ENCODE measurements around the gene FAM20A.
A peak's percentile ranks its signal among the peaks of the same experiment; 100 is the strongest.
"Not testable (repeated sequence)": the region's sequence is repeated elsewhere in the genome, so short reads cannot be mapped to it uniquely, and the experiment has no call there.

Gene FAM20A

DNA sequence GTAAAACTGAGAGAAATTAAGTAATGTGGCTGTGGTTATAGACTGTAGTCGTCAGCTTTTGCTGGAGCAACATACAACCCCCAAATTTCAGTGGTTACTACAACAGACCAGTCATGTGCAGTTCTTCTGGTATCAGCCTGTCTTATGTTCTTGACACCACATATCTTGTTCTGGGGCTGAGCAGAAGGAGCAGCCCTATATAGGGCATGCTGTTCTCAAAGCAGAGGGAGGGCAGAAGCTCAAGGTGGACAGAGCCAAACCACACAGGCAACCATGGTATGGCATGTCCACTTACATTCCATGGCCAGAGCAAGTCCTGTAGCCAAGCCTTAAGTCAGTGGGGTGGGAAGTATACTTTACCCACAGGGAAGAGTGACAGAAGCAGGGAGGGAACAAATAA, 81.3 kb downstream of the FAM20A start:
- no peak for DNase-seq (ENCODE audit: low spot score)

DNA sequence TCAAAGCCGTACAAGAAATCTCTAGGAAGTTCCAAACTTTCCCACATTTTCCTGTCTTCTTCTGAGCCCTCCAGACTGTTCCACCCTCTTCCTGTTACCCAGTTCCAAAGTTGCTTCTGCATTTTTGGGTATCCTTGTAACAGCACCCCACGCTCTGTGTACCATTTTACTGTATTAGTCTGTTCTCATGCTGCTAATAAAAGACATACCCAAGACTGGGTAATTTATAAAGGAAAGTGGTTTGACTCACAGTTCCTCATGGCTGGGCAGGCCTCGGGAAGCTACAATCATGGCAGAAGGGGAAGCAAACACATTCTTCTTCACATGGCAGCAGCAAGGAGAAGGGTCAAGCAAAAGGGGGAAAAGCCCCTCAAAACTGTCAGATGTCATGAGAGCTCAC, 82.1 kb downstream of the FAM20A start:
- DNase-seq (ENCODE audit: low spot score): not testable (repeated sequence)

DNA sequence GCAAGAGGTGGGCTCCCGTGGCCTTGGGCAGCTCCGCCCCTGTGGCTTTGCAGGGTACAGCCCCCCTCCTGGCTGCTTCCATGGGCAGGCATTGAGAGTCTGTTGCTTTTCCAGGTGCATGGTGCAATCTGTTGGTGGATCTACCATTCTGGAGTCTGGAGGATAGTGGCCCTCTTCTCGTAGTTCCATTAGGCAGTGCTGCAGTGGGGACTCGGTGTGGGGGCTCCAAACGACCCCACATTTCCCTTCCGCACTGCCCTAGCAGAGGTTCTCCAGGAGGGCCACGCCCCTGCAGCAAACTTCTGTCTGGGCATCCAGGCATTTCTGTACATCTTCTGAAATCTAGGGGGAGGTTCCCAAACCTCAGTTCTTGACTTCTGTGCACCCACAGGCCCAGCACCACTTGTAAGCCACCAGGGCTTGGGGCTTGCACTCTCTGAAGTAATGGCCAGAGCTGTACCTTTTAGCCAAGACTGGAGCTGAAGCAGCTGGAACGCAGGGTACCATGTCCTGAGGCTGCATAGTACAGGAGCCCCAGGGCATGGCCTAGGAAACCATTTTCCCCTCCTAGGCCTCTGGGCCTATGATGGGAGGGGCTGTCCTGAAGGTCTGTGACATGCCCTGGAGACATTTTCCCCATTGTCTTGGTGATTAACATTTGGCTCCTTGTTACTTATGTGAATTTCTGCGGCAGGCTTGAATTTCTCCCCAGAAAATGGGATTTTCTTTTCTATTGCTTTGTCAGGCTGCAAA, 82.9 kb downstream of the FAM20A start:
- DNase-seq (ENCODE audit: low spot score): no peak

DNA sequence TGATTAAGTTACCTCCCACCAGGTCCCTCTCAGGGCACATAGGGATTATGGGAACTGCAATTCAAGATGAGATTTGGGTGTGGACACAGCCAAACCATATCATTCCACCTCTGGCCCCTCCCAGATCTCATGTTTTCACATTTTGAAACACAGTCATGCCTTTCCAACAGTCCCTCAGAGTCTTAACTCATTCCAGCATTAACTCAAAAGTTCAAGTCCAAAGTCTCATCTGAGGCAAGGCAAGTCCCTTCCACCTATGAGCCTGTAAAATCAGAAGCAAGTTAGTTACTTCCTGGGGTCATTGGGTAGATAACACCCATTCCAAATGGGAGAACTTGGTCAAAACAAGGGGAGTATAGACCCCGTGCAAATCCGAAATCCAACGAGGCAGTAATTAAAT, 83.6 kb downstream of the FAM20A start:
- DNase-seq (ENCODE audit: low spot score): not testable (repeated sequence)

DNA sequence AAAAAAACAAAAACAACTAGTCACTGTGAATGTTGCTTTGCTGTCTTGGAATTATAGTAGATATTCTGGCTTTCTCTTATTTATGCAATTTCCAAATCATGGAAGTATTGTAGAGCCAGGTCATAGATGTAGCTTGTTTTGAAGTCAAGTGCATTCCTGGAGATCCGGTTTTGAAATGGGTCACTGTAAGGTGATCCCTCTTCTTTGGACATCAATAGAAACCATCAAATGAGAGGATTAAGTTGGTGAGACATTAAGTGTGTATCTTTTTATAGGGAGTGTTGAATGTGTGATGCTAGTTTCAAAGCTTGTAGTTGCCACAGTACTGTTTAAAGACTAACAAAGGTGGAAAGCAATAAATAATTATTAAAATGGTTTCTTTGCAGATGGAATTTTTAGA, 84.4 kb downstream of the FAM20A start:
- DNase-seq (ENCODE audit: low spot score): no peak

DNA sequence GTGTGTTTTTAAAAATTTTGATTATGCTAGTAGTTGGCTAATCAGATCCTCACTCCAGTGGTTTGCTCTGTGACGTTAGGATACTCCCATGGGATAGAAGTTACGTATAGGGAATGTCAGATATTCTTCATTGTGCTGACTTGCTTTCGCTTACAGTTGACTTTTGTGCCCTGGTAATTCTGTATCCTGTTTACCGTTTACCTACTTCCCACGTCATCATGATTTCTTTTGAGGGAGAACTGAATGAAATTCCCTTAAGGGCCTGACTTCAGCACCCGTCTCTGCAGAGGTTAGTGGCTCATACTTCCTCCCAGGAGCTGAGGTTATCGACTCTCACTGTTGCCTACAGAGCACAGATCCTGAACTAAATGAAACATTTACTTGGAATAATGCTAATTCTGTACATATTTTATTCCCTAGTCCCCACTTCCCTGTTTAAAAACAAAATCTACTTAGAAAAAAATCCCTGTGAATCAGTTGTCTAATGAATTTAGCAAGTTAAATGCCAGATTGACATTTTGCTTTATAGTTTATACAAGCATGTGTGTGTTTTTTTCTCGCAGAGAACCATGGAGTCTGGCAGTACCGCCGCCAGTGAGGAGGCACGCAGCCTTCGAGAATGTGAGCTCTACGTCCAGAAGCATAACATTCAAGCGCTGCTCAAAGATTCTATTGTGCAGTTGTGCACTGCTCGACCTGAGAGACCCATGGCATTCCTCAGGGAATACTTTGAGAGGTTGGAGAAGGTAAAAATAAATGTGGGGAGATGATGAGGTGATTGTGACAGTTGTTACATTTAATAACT, 86.1 kb downstream of the FAM20A start:
- DNase-seq (ENCODE audit: low spot score): no peak

DNA sequence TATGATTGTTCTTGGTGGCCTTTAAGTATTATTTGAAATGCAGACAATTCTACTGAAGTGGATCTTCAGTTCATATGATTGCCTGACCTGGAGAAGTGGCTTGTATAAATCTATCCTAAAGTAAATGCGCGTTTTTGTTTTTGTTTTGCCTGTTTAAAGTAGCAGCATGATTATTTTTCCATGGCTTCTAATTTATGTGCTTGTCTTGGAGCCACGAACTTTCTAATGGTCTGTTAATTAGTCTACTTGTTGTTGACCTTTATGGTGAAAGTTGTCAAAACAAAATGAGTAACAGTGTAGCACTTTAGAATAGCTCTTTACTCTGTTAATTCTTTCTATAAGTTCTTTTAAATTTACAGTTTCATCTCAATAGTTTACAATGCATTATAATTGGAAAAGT, 87.2 kb downstream of the FAM20A start:
- DNase-seq (ENCODE audit: low spot score): no peak

DNA sequence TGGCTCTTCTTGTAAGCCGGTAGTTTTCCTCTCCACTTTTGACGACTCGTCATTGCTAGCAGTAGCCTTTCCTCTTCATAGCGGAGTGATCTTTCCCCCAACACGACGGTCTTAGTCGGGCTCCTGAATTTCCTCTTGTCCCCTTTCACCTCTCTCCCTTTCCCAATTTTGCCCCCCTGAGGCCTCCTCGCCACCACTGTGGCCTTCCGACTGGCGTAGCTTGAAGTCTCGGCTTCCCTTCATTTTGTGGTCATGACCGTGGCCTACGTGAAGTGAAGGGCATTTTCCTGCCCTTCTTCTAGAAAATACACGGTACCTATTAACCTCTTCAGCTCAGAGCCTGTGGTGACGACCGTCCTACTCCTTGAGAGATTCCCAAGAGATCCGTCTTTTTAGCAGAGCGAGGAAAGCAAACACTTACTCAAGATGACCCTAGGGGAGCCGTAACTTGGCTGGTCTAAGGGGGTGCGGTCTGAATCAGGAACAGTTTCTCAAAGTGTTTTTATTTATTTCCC, 88.2 kb downstream of the FAM20A start:
- DNase-seq (ENCODE audit: low spot score): peak; percentile 12

DNA sequence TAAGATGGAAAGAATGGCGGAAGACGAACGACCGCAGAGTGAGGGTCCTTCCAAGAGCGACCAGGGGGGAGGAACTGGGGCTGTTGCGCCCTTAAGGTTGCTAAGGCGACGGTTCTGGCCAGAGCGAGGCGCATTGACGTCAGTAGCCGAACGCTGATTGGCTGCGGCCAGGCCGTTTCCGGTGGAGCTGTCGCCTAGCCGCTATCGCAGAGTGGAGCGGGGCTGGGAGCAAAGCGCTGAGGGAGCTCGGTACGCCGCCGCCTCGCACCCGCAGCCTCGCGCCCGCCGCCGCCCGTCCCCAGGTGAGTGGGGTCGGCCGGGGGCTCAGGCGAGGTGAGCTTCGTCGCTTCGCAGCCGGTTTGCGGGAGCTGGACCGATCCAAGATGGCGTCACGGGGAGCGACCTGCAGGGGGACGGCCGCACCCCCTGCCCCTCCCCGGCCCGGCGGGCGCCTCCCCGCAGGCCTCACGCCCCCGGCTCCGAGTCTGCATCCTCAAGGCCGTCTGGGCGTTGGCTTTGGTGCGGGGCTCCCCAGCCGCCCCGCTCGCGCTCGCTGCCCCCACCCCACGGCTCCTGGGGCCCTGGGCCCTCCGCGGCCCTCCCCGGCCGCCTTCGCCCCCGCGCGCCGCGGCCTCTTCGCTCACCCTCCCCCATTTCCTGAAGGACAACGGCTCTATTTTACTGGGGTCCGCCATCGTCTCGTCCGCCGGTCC, 88.8 kb downstream of the FAM20A start, which contains the start of gene PRKAR1A:
Gene PRKAR1A (plus strand): TSS at position 184 of the 713 bp plus-strand sequence. CDS start 2,970 bp downstream, outside the sequence.
- peak; percentile 92 for DNase-seq (ENCODE audit: low spot score)

DNA sequence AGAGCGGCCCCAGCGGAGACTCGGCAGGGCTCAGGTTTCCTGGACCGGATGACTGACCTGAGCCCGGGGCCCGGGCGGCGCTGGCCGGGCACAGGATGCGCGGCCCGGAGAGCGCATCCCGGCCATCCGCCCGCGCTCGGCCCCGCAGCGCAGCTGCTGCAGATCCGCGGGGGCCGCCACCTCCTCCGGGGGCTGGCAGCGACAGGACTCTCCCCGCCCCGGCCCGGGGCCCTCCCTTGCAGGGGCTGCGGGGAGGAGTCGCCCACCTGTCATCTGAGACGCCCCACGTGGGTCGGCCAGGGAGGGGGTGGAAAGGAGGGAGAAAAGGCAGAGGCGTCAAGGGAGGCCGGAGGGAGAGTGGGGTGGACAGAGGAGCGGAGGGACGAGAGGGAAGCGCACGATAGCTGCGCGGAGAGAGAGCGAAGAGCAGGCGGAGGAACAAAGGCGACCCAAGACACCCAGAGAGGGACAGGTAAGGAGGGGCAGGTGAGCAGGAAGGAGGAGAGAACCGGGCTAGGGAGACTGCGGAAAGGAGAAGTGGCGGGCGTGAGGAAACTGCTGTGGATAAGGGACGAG, 89.4 kb downstream of the FAM20A start:
- peak; percentile 48 for DNase-seq (ENCODE audit: low spot score)

DNA sequence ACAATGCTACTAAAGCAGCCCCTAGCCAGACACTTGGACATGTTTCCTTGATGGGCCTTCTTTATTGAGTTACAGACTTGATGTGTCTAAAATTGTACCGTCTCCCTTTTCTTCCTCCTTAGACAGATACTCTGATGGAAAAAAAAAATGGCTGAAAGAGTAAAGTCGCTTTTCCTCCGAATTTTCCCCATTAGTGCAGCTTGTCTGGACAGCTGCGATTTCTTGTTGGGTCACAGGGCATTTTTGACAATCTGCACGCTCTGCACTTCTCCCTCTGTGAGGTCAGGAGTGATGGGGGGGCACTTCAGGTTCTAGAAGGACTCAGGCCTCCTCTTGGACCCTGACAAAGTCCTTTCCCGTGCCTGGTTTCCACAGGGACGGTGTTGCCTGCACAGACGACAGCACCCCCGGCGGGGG, 89.9 kb downstream of the FAM20A start:
- no peak for DNase-seq (ENCODE audit: low spot score)

DNA sequence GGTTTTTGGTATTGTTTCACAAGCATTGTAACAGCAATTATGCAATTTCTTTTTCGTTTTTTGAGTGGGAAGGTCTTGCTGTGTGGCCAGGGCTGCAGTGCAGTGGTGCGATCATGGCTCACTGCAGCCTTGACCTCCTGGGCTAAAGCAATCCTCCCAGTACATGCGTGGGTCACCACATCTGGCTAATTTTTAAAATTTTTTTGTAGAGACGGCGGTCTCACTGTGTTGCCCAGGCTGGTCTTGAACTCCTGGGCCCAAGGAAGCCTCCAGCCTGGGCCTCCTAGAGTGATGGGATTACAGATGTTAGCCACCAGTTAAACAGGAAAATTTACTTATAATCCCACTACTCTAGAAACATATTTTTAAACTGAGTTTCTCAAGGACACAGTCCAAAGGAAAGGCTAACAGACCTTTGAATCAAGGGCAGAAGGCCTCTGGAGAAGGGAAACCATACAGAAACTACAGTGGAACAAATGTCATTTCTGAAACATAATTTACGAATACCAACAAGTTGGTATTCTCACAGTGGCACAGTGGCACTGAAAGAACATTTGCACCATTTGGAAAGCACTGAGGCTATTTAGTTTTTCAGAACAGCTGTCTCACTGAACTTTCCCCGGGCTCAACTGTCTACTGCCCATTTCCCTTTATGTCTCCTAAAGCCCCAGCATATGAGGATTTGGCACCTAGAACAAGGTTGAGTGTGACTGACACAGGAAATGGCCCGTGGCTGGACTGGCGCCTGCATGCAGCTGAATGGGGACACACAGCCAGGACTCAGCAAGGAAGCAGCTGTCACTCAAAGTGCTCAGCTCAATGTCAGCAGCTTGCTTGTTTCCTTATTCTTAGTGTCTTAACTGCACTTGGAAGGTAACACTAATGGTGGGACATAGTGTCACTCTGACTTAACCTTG, 91.8 kb downstream of the FAM20A start:
- no peak for DNase-seq (ENCODE audit: low spot score)

DNA sequence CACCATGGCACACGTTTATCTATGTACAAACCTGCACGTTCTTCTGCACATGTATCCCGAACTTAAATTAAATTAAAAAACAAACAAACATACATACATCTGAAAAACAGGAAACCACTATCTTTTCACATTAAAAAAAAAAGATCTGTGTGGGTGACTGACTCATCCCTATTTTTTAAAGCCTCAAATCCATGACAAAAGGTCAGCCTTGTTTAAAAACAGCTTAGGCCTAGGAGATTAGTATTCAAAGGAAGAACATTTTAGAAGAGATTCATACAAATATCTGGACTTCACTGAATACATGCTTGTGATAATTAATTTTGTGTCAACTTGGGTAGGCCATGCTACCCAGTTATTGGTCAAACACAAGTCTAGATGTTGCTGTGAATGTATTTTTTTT, 93.6 kb downstream of the FAM20A start:
- DNase-seq (ENCODE audit: low spot score): no peak

DNA sequence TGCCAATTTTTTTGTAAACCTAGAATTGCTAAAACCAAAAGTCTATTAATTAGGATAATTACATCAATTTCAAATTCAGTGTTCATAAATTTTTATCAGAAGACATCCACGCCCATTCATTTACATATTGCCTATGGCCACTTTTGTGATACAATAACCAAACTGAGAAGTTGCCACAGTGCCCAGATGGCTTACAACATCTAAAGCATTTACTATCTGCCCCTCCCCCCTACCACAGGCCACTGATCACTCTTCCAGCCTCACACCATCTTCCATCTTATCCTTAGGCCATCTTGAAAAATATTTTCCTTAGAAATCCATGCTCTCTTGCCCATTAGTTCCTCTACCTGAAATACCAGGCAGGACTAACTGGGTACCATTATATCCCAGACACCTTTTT, 95.2 kb downstream of the FAM20A start:
- DNase-seq (ENCODE audit: low spot score): no peak

DNA sequence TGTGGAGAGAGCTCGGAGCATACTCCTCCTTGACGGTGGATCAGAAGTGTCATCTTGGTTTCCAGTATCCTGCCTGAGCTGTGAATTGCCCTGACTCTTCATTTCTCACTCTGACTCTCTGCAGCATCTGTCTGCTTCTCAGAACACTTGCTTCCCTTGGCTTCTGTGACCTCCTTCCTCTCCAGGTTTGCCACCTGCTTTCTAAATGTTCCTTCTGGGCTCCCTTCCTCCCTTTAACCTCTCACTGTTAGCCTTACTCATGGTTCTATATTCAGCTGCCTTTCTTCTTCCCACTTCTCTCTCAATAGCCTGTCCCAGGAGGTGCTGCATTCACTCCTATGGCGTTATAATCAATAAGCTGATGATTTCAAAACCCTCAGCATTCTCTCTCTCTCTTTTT, 100.1 kb downstream of the FAM20A start:
- no peak for DNase-seq (ENCODE audit: low spot score)

DNA sequence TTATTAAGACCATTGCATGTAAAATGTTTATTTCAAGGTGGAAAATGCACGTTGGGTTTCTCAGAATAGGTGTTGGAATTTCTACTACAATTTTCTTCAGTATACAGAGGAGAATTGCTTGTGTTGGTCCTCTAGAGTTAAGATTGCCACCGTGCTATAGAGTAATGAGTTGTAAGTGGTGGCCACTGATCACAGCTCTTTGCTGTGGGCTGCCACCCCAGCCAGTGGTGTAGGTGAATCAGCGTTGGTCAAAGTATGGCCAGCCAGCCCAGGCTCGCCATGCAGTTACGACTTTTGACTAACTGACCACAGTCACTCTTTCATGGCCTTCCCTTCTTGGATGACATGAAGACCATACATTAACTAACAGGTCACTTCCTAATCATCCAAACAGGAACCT, 101.6 kb downstream of the FAM20A start:
- DNase-seq (ENCODE audit: low spot score): no peak

DNA sequence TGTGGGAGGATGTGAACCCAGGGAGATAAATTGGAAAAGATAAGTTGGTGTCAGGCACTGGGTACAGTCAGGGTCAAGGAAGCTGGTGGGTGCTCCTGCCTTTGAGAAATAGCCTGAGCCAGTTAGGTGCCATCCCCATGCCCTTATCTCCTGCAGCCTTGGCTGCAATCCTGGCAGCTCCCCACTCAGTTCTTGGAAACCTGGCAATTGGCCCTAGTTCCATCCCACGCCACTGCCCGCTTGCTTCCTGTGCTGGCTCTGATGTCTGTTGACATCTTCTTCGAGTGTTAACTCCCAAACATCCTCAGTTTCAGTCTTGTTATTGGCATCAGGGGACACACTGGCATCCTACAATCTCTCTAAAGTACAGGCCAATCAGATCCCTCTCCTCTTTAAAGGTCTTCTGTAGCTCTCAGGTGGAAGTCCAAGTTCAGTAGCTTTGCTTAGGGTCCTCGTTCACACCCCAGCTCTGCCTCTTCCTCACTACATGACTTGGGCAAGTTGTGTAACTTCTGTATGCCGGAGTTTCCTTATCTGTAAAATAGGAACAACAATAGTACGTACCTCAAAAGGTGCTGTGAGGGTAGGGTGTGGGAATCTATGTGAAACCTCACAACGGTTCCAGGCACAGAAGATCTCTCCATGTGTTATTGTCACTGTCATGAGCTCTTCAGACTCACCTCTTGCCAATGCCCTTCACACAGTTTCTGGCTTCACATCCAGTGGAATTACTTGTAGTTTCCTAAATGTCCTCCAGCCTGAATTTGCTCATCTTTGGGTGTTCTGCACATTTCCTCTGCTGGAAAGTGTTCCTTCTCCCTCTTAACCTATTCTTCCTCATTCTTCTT, 102.5 kb downstream of the FAM20A start:
- DNase-seq (ENCODE audit: low spot score): no peak

DNA sequence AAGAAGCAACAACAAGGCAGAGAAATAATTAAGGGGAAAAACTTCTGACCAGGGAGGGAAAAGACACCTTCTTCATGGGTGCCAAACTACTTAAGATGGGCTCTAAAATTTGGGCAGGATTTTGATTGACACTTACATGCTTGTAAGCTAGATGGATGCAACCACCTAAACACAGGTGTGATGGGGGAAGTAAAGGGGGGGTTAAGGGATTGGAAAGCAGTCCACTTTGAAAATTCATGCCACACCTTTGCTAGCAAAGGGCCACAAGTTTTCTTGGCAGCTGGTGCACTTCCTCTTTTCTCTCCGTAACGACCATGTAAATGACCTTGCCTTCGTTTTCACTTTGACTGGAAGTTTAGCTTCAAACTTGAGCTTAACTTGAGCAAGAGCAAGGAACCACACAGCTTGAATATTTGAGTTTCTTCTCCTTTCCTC, 103.3 kb downstream of the FAM20A start:
- no peak for DNase-seq (ENCODE audit: low spot score)

DNA sequence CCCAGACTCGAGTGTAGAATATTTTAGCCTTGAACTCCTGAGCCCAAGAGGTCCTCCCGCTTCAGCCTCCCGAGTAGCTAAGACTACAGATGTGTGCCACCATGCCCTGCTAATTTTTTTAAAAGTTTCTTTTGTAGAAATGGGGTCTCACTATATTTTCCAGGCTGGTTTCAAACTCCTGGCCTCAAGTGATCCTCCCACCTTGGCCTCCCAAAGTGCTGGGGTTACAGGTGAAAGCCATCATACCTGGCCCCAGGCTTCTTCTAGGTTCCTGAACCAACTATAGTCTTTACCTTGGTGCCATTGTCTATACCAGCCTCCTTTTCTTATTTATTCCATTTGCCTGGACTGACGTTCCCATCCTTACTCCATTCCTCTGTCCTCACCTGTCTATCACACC, 106.1 kb downstream of the FAM20A start:
- no peak for DNase-seq (ENCODE audit: low spot score)
